HG03097 (cell line): ENCODE results near the gene COA1.
"Not testable (repeated sequence)": the region's sequence is repeated elsewhere in the genome, so short reads cannot be mapped to it uniquely, and the experiment has no call there.

Source experiments
- ATAC-seq: cut with Tn5 transposase; IDR thresholded peaks from one replicate; pipeline ENCODE4 v1.9.1; 2021; ENCODE audit not compliant: unreplicated experiment, low FRiP score

The COA1 gene

GRCh38 chr7:43729214-43729923 lies at the start of gene COA1:
COA1 (minus strand) TSS chr7:43729523; CDS start chr7:43648614, 80,909 bp downstream.
- peak; percentile 80 for ATAC-seq

GRCh38 chr7:43778293-43779044 lies 49.1 kb upstream of the COA1 start:
- not testable (repeated sequence) for ATAC-seq

GRCh38 chr7:43775255-43775654 lies 45.9 kb upstream of the COA1 start:
- not testable (repeated sequence) for ATAC-seq

GRCh38 chr7:43773268-43773667 lies 43.9 kb upstream of the COA1 start:
- not testable (repeated sequence) for ATAC-seq

GRCh38 chr7:43771573-43771972 lies 42.2 kb upstream of the COA1 start:
- ATAC-seq: no peak

GRCh38 chr7:43771128-43771527 lies 41.8 kb upstream of the COA1 start:
- ATAC-seq: no peak

- ATAC-seq: no peak
Measured at GRCh38 chr7:43769791-43770465, 40.6 kb upstream of the COA1 start.

- ATAC-seq: no peak
Measured at GRCh38 chr7:43769281-43769680, 40.0 kb upstream of the COA1 start.

- no peak for ATAC-seq
Measured at GRCh38 chr7:43768887-43769272, 39.6 kb upstream of the COA1 start.

- ATAC-seq: no peak
Measured at GRCh38 chr7:43768201-43768886, 39.0 kb upstream of the COA1 start.

GRCh38 chr7:43767311-43767710 lies 38.0 kb upstream of the COA1 start:
- no peak for ATAC-seq

- no peak for ATAC-seq
Measured at GRCh38 chr7:43766564-43766963, 37.2 kb upstream of the COA1 start.

GRCh38 chr7:43764807-43765491 lies 35.6 kb upstream of the COA1 start:
- no peak for ATAC-seq

GRCh38 chr7:43764039-43764761 lies 34.9 kb upstream of the COA1 start:
- ATAC-seq: no peak

GRCh38 chr7:43763183-43763582 lies 33.9 kb upstream of the COA1 start:
- no peak for ATAC-seq

GRCh38 chr7:43761938-43762692 lies 32.8 kb upstream of the COA1 start:
- no peak for ATAC-seq

- no peak for ATAC-seq
Measured at GRCh38 chr7:43761382-43761781, 32.1 kb upstream of the COA1 start.

GRCh38 chr7:43760861-43761260 lies 31.5 kb upstream of the COA1 start:
- no peak for ATAC-seq
